Mucosa of stomach (tissue), 1 donor: ENCODE results near the gene KLRC2.
"Not testable (repeated sequence)": the region's sequence is repeated elsewhere in the genome, so short reads cannot be mapped to it uniquely, and the experiment has no call there.

Source experiments
- H3K27me3 ChIP-seq: one replicate; pipeline ENCODE4 v1.7.0; 2013; ENCODE audit warnings: mild to moderate bottlenecking, low read length; ENCODE audit not compliant: control insufficient read depth, insufficient read depth
- H3K36me3 ChIP-seq: one replicate; pipeline ENCODE4 v1.7.0; 2013; ENCODE audit warnings: low read length; ENCODE audit not compliant: control insufficient read depth, insufficient read depth
- H3K4me1 ChIP-seq: one replicate; pipeline ENCODE4 v1.7.0; 2013; ENCODE audit warnings: mild to moderate bottlenecking, low read length; ENCODE audit not compliant: control insufficient read depth, insufficient read depth
- H3K4me3 ChIP-seq: one replicate; pipeline ENCODE4 v1.7.0; 2013; ENCODE audit warnings: low read length
- H3K9ac ChIP-seq: one replicate; pipeline ENCODE4 v1.7.0; 2013; ENCODE audit warnings: mild to moderate bottlenecking, low read length, moderate library complexity
- H3K9me3 ChIP-seq: one replicate; pipeline ENCODE4 v1.7.0; 2013; ENCODE audit warnings: mild to moderate bottlenecking, low read length, moderate library complexity; ENCODE audit not compliant: control insufficient read depth
- donor health status: Pancreatic carcinoma.

The KLRC2 gene

DNA sequence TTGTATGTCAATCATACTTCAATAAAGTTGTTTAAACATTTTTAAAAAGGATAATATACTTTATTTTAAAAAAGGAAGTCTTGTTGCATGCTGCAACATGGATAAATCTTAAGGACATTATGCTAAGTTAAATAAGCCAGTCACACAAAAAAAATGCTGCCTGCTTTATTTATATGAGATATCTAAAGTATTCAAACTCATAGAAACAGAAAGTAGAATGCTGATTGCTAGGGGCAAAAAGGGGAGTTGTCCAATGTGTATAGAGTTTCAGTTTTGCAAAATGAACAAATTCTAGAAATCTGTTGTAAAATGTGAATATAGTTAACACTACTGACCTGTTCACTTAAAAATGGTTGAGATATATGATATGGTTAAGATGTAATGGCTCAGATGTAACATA lies 35.0 kb downstream of the KLRC2 start:
- Histone ChIP-seq H3K9ac (no peak overlapping the region), H3K36me3 (no peaks in the 10 kb centered on the region), H3K27me3 (no peaks in the 10 kb centered on the region), H3K4me3 (no peak overlapping the region), H3K4me1 (no peaks in the 10 kb centered on the region), H3K9me3 (no peaks in the 10 kb centered on the region)

DNA sequence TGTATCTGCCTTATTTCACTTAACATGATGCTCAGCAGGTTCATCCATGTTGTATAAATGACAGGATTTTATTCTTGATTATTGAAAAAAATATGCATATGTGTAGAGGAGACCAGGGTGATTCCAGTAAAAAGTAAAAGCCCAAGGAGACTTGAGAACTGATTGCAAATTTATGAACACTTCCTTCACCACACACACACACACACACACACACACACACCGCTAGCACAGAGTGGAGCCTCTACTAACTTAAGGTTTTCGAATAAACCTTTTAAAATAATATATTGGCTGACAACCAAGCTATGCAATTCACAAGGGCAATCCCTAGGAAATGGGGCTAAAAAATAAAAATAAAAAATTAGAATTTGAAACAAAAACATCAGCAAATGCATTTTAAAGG lies 37.6 kb downstream of the KLRC2 start:
- H3K27me3 ChIP-seq = no peaks in the 10 kb centered on the region
- no peak overlapping the region for H3K9ac ChIP-seq
- no peak overlapping the region for H3K4me3 ChIP-seq
- no peaks in the 10 kb centered on the region for H3K36me3 ChIP-seq
- no peaks in the 10 kb centered on the region for H3K4me1 ChIP-seq
- no peaks in the 10 kb centered on the region for H3K9me3 ChIP-seq

GRCh38 chr12:10397296-10397695 lies 38.5 kb downstream of the KLRC2 start:
- Histone ChIP-seq H3K9me3 (no peaks in the 10 kb centered on the region), H3K9ac (no peak overlapping the region), H3K36me3 (no peaks in the 10 kb centered on the region), H3K27me3 (no peaks in the 10 kb centered on the region), H3K4me3 (no peak overlapping the region), H3K4me1 (no peaks in the 10 kb centered on the region)

GRCh38 chr12:10396176-10396575 lies 39.6 kb downstream of the KLRC2 start:
- H3K36me3 ChIP-seq, H3K9ac ChIP-seq, H3K9me3 ChIP-seq, H3K27me3 ChIP-seq, H3K4me3 ChIP-seq, H3K4me1 ChIP-seq: not testable (repeated sequence)

DNA sequence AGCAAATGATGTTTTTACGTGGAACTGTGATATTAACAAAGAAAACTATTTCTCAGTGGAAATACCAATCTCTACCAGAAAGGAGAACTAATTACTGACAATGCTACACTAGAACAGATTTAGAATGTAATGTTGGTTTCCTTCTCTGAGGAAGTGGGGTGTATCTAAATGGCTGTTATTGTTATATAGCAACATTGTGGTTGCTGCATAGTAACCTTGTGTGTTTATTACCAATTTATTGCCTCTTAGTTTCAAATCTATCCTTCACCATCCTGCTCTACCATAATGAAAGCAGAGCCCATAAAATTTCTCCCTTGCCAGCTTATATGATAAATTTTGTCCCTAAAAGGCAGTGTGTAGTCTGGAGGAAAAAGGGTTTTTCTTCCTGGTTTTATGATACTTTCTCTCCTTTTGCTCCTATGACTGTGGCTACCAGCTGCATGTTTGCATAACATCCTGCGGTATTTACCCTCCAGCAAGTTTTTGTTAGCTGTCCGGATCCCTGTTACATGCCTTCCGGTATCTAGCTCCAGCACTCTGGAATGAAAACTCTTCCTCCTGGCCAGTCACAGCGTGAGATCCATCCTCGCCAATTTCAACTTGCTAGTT lies 40.3 kb downstream of the KLRC2 start:
- no peaks in the 10 kb centered on the region for H3K9me3 ChIP-seq
- no peak overlapping the region for H3K4me3 ChIP-seq
- no peaks in the 10 kb centered on the region for H3K36me3 ChIP-seq
- no peaks in the 10 kb centered on the region for H3K27me3 ChIP-seq
- H3K9ac ChIP-seq = no peak overlapping the region
- H3K4me1 ChIP-seq = no peaks in the 10 kb centered on the region

- H3K4me1 ChIP-seq, H3K27me3 ChIP-seq, H3K9me3 ChIP-seq, H3K36me3 ChIP-seq, H3K9ac ChIP-seq, H3K4me3 ChIP-seq: not testable (repeated sequence)
Measured at GRCh38 chr12:10394531-10395152, 41.2 kb downstream of the KLRC2 start.

GRCh38 chr12:10393291-10393690 lies 42.5 kb downstream of the KLRC2 start:
- Histone ChIP-seq H3K4me3 (no peak overlapping the region), H3K4me1 (no peaks in the 10 kb centered on the region), H3K36me3 (no peaks in the 10 kb centered on the region), H3K9me3 (no peaks in the 10 kb centered on the region), H3K27me3 (no peaks in the 10 kb centered on the region), H3K9ac (no peak overlapping the region)

DNA sequence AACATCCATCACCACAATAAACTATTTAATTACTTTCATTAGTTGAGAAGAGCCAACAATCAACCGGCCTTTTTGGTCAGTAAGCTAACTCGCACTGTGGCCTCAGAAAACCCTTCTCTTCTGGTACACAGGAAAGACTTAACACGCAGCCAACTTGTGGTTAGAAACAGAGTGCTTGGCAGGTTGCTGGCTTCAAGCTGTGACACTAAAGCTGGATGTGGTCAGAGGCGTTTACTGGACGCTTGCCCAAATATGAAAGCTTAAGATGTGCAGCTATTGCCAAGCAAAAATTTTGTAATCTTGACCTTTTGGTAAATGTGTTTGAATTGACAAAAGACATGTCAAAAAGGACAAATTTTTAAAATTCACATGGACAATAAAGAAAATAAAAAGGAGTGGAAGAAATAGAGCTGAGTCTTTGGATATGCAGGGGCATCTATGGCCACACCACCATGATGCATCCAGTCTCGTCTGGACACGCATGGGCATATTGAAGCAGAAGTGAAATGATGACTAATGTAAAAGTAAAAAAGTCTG lies 43.3 kb downstream of the KLRC2 start:
- H3K9ac ChIP-seq = no peak overlapping the region
- H3K4me3 ChIP-seq = no peak overlapping the region
- H3K36me3 ChIP-seq = no peaks in the 10 kb centered on the region
- H3K27me3 ChIP-seq = no peaks in the 10 kb centered on the region
- H3K9me3 ChIP-seq = no peaks in the 10 kb centered on the region
- no peaks in the 10 kb centered on the region for H3K4me1 ChIP-seq

- not testable (repeated sequence) for H3K9me3 ChIP-seq, H3K36me3 ChIP-seq, H3K4me1 ChIP-seq, H3K4me3 ChIP-seq, H3K27me3 ChIP-seq, H3K9ac ChIP-seq
Measured at GRCh38 chr12:10390991-10391390, 44.8 kb downstream of the KLRC2 start.

DNA sequence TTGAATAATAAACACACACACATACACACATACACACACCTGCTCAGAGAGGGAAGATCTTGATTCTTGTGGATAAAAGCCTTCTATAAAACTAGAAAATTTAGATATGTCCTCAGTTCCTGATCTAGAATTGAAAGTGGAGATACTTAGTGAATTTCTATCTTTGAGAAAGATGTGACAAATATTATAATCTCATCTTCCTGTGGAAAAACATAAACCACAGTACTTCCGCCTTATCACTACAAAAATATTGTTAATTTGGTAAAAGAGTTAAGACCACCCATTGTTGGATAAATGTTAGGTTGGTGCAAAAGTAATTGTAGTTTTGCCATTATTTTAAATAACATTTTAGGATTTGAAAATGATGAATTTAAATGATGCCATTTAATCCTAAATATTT lies 45.9 kb downstream of the KLRC2 start, which contains the start of gene KLRK1:
TSS of gene KLRK1 (minus strand) at position 138 of the 400 bp plus-strand sequence. CDS start 1,231 bp downstream, outside the sequence.
- H3K27me3 ChIP-seq = no peaks in the 10 kb centered on the region
- no peaks in the 10 kb centered on the region for H3K4me1 ChIP-seq
- no peaks in the 10 kb centered on the region for H3K36me3 ChIP-seq
- no peaks in the 10 kb centered on the region for H3K9me3 ChIP-seq
- no peak within 1 kb of the TSS for H3K9ac ChIP-seq
- H3K4me3 ChIP-seq = no peak within 1 kb of the TSS

DNA sequence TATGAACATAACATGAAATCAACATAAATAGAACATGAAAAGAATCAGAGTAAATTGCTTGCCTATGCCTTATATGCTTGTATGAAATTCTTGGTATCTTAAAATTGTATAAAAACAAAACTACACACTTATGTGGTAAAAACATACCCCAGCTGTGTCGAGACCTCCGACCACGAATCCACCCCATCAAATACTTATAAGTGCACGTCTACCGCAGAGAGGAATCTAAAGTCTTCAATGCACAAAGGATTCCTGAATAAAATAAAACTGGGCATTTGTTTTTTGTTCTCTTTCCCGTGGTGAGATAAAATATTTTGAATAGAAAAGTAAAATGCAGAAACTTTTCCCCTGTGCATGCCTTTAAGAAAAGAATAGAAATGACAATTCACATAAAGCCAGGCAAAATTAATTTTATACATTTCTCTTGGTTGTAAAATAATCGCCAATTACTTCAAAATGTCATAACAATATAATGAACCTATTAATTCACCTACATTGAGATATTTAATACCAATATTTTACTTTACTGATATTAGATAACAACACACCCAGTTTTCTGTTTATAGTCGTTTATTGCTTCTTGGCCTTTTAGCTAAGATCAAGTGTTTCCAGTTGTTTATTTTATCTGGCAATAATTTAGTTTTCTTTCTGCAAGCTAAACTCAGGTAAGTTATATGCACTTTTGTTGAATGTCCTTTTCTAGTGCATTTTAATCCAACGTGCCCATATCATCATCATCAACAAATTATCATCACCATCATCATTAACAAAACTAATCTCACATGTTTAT lies 47.0 kb downstream of the KLRC2 start:
- Histone ChIP-seq H3K36me3 (no peaks in the 10 kb centered on the region), H3K4me1 (no peaks in the 10 kb centered on the region), H3K27me3 (no peaks in the 10 kb centered on the region), H3K9ac (no peak overlapping the region), H3K4me3 (no peak overlapping the region), H3K9me3 (no peaks in the 10 kb centered on the region)

DNA sequence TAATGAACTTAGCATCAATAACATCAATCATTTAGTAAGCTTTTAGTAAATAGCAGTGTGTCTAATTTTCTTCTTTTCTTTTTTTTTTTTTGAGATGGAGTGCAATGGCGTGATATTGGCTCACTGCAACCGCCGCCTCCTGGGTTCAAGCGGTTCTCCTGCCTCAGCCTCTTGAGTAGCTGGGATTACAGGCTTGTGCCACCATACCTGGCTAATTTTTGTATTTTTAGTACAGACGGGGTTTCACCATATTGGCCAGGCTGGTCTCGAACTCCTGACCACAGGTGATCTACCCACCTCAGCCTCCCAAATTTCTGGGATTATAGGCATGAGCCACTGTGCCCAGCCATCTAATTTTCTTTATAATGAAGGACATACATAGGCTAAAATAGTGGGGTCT lies 48.3 kb downstream of the KLRC2 start:
- H3K36me3 ChIP-seq, H3K9ac ChIP-seq, H3K27me3 ChIP-seq, H3K9me3 ChIP-seq, H3K4me1 ChIP-seq, H3K4me3 ChIP-seq: not testable (repeated sequence)
